Measurements from ENCODE around the gene DNM2. TPM values are rescaled to one million over a fixed set of nuclear protein-coding genes. Genes with fewer than 3 reads are reported as not detected.
"Not testable (repeated sequence)": the region's sequence is repeated elsewhere in the genome, so short reads cannot be mapped to it uniquely, and the experiment has no call there.

The DNM2 gene
- total RNA-seq, 1 donor from 2014 or later: 184 TPM

DNA sequence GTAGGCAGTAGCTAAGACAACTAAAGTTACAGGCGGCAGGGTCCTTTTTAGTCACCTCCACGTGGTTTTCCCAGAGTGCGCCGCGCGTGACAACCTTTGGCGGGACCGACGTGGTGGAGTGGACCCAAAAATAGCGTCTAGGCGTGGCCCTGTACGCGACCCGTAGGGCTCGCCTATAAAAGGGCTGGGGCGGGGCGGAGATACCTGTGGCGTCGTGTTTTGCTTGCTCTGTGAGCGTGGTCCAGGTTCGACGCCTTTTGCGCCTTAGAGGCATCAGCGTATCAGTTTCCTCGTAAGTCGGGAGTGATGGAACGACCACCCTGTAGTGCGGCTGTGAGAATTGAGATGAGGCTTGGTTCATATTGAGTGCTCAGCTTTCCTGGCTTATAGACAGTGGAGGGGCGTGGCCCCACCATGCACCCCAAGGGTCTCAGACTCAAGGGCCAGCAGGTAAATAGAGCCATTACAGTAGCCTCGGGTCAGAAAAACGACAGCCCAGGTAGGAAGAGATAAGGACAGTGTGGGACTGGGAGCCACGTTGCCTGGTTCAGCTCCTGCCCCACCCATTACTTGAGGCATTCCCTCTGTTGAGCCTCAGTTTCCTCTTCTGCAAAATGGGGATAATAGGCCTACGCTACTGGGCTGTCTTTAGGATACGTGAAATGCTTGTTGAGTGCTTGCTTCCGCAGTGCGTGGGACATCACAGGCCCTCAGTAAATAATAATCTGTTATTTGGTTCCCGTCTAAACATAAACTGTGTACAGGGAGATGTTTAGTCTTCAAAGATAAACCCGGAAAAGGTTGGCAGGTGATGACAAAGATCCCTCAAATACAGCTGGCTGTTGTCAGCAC, 118.8 kb downstream of the DNM2 start:
- peaks cover 4% of the 10 kb centered on the region for H3K4me1 Mint-ChIP-seq (ENCODE audit: unreplicated experiment)
- no peak for DNase-seq (ENCODE audit: low spot score)
- H3K9me3 Mint-ChIP-seq (ENCODE audit: unreplicated experiment): peaks cover 3% of the 10 kb centered on the region
- peak overlapping the region; percentile 98 for H3K27ac Mint-ChIP-seq (ENCODE audit: unreplicated experiment)
- H3K27me3 Mint-ChIP-seq (ENCODE audit: unreplicated experiment): peaks cover 9% of the 10 kb centered on the region
- TF ChIP-seq, protein P1, sequence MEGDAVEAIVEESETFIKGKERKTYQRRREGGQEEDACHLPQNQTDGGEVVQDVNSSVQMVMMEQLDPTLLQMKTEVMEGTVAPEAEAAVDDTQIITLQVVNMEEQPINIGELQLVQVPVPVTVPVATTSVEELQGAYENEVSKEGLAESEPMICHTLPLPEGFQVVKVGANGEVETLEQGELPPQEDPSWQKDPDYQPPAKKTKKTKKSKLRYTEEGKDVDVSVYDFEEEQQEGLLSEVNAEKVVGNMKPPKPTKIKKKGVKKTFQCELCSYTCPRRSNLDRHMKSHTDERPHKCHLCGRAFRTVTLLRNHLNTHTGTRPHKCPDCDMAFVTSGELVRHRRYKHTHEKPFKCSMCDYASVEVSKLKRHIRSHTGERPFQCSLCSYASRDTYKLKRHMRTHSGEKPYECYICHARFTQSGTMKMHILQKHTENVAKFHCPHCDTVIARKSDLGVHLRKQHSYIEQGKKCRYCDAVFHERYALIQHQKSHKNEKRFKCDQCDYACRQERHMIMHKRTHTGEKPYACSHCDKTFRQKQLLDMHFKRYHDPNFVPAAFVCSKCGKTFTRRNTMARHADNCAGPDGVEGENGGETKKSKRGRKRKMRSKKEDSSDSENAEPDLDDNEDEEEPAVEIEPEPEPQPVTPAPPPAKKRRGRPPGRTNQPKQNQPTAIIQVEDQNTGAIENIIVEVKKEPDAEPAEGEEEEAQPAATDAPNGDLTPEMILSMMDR (IDR thresholded peaks at IDR 0.05; ENCODE audit: unreplicated experiment): no peak
- peaks cover 4% of the 10 kb centered on the region for H3K36me3 Mint-ChIP-seq (ENCODE audit: low read depth, unreplicated experiment)
- peak overlapping the region; percentile 89 for H3K4me3 Mint-ChIP-seq (ENCODE audit: unreplicated experiment)

DNA sequence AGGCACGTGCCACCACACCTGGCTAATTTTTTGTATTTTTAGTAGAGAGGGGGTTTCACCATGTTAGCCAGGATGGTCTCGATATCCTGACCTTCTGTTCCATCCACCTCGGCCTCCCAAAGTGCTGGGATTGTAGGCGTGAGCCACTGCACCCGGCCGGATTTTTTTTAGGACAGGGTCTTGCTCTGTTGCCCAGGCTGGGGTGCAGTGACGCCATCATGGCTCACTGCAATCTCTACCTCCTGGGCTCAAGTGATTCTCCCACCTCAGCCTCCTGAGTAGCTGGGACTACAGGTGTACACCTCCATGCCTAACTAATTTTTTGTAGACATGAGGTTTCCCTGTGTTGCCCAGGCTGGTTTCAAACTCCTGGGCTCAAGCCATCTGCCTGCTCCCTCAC, 119.8 kb downstream of the DNM2 start:
- H3K4me3 Mint-ChIP-seq (ENCODE audit: unreplicated experiment); H3K36me3 Mint-ChIP-seq (ENCODE audit: low read depth, unreplicated experiment); H3K27me3 Mint-ChIP-seq (ENCODE audit: unreplicated experiment); H3K27ac Mint-ChIP-seq (ENCODE audit: unreplicated experiment); H3K4me1 Mint-ChIP-seq (ENCODE audit: unreplicated experiment); DNase-seq (ENCODE audit: low spot score); H3K9me3 Mint-ChIP-seq (ENCODE audit: unreplicated experiment): not testable (repeated sequence)

DNA sequence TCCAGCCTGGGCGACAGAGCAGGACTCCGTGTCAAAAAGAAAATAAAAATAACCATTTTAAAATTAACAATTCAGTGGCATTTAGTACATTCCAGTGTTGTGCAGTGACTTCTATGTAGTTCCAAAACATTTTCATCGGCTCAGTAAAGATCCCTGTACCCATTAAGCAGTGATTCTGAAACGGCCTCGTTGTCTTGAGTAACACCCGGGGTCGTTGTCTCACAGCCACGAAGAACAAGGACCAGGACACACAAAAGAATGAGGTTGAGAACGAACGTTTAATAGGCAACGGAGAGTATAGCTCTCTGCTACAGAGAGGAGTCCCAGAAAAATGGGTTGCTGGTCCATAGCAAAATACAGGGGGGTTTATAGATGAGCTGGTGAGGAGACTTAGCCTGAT, 120.5 kb downstream of the DNM2 start:
- peaks cover 7% of the 10 kb centered on the region for H3K27me3 Mint-ChIP-seq (ENCODE audit: unreplicated experiment)
- peaks cover 3% of the 10 kb centered on the region for H3K9me3 Mint-ChIP-seq (ENCODE audit: unreplicated experiment)
- peaks cover 4% of the 10 kb centered on the region for H3K36me3 Mint-ChIP-seq (ENCODE audit: low read depth, unreplicated experiment)
- H3K27ac Mint-ChIP-seq (ENCODE audit: unreplicated experiment): no peak overlapping the region
- no peak for DNase-seq (ENCODE audit: low spot score)
- H3K4me1 Mint-ChIP-seq (ENCODE audit: unreplicated experiment): peaks cover 4% of the 10 kb centered on the region
- TF ChIP-seq, protein P1 (IDR thresholded peaks at IDR 0.05; ENCODE audit: unreplicated experiment): no peak
- no peak overlapping the region for H3K4me3 Mint-ChIP-seq (ENCODE audit: unreplicated experiment)

DNA sequence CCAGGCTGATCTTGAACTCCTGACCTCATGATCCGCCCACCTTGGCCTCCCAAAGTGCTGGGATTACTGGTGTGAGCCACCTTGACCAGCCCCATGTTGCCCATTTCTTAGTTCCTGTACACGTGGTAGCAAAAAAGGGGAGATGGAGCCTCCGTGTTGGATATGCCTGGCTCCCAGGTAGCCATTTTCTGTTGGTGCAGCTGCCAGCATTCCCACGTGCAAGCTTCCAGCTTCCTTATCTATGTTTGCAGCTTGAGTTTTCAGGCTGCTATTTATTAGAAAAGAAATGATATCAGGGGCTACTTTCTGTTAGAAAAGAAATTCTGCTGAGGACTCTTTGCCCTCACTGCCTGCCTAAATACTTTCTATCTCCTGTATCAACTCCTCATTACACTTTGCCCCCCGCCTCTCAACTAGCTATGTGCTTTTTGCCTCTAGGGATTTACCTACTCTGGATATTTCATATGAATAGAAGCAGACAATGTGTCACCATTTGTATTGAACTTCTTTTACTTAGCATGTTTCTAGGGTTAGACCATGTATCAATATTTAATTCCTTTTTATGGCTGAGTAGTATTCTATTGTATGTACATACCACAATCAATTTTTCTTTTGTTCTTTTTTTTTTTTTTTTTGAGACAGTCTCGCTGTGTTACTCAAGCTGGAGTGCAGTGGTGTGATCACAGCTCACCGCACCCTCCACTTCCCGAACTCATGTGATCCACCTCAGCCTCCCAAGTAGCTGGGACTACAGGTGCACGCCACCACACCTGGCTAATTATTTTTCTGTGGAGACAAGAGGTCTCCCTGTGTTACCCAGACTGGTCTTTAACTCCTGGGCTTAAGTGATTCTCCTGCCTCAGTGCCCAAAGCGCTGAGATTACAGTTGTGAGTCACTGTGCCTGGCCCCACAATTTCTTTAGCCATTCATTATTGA, 121.5 kb downstream of the DNM2 start:
- Mint-ChIP-seq H3K4me1 (ENCODE audit: unreplicated experiment) (peaks cover 4% of the 10 kb centered on the region), H3K27me3 (ENCODE audit: unreplicated experiment) (peaks cover 7% of the 10 kb centered on the region), H3K36me3 (ENCODE audit: low read depth, unreplicated experiment) (peaks cover 4% of the 10 kb centered on the region), H3K9me3 (ENCODE audit: unreplicated experiment) (peaks cover 3% of the 10 kb centered on the region), H3K27ac (ENCODE audit: unreplicated experiment) (no peak overlapping the region), H3K4me3 (ENCODE audit: unreplicated experiment) (no peak overlapping the region)
- TF ChIP-seq, protein P1 (IDR thresholded peaks at IDR 0.05; ENCODE audit: unreplicated experiment): no peak
- no peak for DNase-seq (ENCODE audit: low spot score)

DNA sequence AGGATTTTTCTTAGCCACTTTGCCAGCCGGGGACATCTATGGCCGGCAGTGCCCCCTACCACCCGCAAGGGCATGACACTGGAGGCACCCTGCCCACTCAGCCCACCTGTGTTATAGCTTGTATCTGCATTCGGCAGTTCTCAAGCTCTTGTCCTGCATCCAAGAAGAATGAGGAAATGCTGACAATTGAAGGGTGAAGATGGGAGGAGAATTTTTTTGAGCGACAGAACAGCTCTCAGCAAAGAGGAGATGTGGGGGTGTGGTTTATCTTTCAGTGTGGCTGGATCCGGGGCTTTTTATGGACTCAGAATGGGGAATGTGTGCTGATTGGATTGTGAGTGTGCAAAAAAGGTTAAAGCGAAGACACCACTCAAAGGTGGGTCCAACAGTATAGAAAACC, 124.9 kb downstream of the DNM2 start:
- no peak for DNase-seq (ENCODE audit: low spot score)
- Mint-ChIP-seq H3K27me3 (ENCODE audit: unreplicated experiment) (no peaks in the 10 kb centered on the region), H3K4me3 (ENCODE audit: unreplicated experiment) (no peak overlapping the region), H3K4me1 (ENCODE audit: unreplicated experiment) (no peaks in the 10 kb centered on the region), H3K36me3 (ENCODE audit: low read depth, unreplicated experiment) (peaks cover 8% of the 10 kb centered on the region), H3K27ac (ENCODE audit: unreplicated experiment) (no peak overlapping the region), H3K9me3 (ENCODE audit: unreplicated experiment) (no peaks in the 10 kb centered on the region)
- TF ChIP-seq, protein P1 (IDR thresholded peaks at IDR 0.05; ENCODE audit: unreplicated experiment): no peak
